C4-2B (cell line): ENCODE data around the gene FAM89A.

ENCODE experiments used
- CTCF ChIP-seq: fragments of 450-650 bp; conservative IDR thresholded peaks from 2 replicates; pipeline ENCODE4 v1.5.1; 2017; ENCODE audit warnings: mild to moderate bottlenecking
- ZFX ChIP-seq: fragments of 450-650 bp; IDR thresholded peaks from 2 replicates; pipeline ENCODE4 v1.6.1; 2017

- TF ChIP-seq ZFX (no peak), CTCF (no peak)
These were observed 19.9 kb downstream of the FAM89A start for GRCh38 chr1:231020139-231020601.
